H1 (cell line): ENCODE measurements around the gene BEX3. TPM values are rescaled to one million over a fixed set of nuclear protein-coding genes. Genes with fewer than 3 reads are reported as not detected.

Experiments used
- CEBPB ChIP-seq: IDR thresholded peaks from 2 replicates; pipeline ENCODE4 v1.6.1; 2012; ENCODE audit warnings: low read depth, low read length
- CHD2 ChIP-seq: IDR thresholded peaks from 2 replicates; pipeline ENCODE4 v1.6.1; 2012; ENCODE audit warnings: low read length, improper control_type of control experiment
- GABPA ChIP-seq: IDR thresholded peaks from 2 replicates; pipeline ENCODE4 v1.6.1; 2011; ENCODE audit warnings: mild to moderate bottlenecking, low read length, moderate library complexity, borderline replicate concordance; ENCODE audit not compliant: insufficient read depth
- HDAC6 ChIP-seq: IDR thresholded peaks from one replicate; pipeline ENCODE4 v1.7.1; 2012; ENCODE audit warnings: low read depth, mild to moderate bottlenecking, inconsistent platforms, low read length, moderate library complexity
- KDM1A ChIP-seq: fragments of 200-600, 300-600 bp; sonication (generic); IDR thresholded peaks from 2 replicates; pipeline ENCODE4 v1.7.1; 2016; ENCODE audit warnings: mild to moderate bottlenecking, low read length, borderline replicate concordance
- KDM4A ChIP-seq: IDR thresholded peaks from one replicate; pipeline ENCODE4 v1.7.1; 2012; ENCODE audit warnings: low read depth, mild to moderate bottlenecking, moderate library complexity, low read length, inconsistent platforms; ENCODE audit not compliant: severe bottlenecking
- TCF12 ChIP-seq: IDR thresholded peaks from 2 replicates; pipeline ENCODE4 v1.6.1; 2011; ENCODE audit warnings: low read depth, mild to moderate bottlenecking, low read length
- ZNF274 ChIP-seq: IDR thresholded peaks from 2 replicates; pipeline ENCODE4 v1.7.0; 2012; ENCODE audit warnings: low read length, borderline replicate concordance; ENCODE audit errors: extremely low read depth
- polyA plus RNA-seq, 7 experiments: library from polyadenylated mRNA; depleted of rRNA in 3 of 7; stranded (reverse) in 5 of 7; unstranded in 2 of 7; fragments of >200 nt in 5 of 7; fragments of 200-250 nt in 2 of 7; gene quantifications; 1 replicate in 5 of 7; 2 replicates in 1 of 7; 4 replicates in 1 of 7; pipeline versions ENCODE4 v1.2.1 to v1.2.3, GENCODE V29; 2011 to 2013; ENCODE audit warnings: missing spikeins in 2 of 7, mixed read lengths in 2 of 7
- total RNA-seq: library from RNA; stranded (reverse); fragmentation: NEBNext Ultra II Directional; extraction: Animal tissue kit (Norgen Biotek cat#: 25700); gene quantifications from 2 replicates; pipeline ENCODE4 v1.2.1, GENCODE V29; 2021
- TF ChIP-seq, protein P1 (sequence below): IDR thresholded peaks from 2 replicates; pipeline ENCODE4 v1.6.1; 2011; ENCODE audit warnings: low read length, improper control_type of control experiment

The BEX3 gene
- total and polyA plus RNA-seq, 2 of the 8 experiments (the other 6 are each of a cell fraction or from before 2014, with no cell fraction given) = 330 to 366 TPM

DNA sequence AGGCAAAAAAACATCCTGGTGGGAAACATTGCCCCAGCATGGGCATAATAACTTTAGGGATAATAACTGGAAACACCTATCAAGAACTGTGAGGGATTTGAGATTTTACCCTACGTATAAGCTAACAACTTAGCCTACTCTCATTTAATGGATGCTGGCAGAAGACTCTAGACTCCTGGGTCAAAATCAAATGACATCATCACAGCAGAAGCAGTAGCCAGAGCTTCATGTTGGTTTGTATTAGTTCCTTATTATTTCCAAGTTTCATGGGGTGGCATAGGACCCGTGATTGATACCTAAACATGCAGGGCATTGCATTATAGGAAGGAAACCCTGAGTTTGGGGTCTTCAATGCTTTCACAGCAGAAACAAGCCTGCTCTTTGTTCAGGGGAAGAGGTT is 15.4 kb upstream of the BEX3 start (continued):
- TF ChIP-seq KDM4A = no peak
- no peak for TF ChIP-seq KDM1A
- TF ChIP-seq ZNF274 = no peak
- TF ChIP-seq TCF12 = no peak
- no peak for TF ChIP-seq CHD2
- no peak for TF ChIP-seq GABPA
- TF ChIP-seq, protein P1, sequence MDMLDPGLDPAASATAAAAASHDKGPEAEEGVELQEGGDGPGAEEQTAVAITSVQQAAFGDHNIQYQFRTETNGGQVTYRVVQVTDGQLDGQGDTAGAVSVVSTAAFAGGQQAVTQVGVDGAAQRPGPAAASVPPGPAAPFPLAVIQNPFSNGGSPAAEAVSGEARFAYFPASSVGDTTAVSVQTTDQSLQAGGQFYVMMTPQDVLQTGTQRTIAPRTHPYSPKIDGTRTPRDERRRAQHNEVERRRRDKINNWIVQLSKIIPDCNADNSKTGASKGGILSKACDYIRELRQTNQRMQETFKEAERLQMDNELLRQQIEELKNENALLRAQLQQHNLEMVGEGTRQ = no peak
- no peak for TF ChIP-seq CEBPB
- no peak for TF ChIP-seq HDAC6
- TF ChIP-seq, all 59 proteins: peak for 0
